IMR-90 (cell line): ENCODE measurements around the gene VSIR. TPM values are rescaled to one million over a fixed set of nuclear protein-coding genes. Genes with fewer than 3 reads are reported as not detected.

Source experiments
- ATAC-seq: fragments of 200-7000 bp; cut with Tn5 transposase; 2 replicates; pipeline ENCODE4 v1.9.1; 2020; ENCODE audit warnings: low read depth, mild to moderate bottlenecking, moderate library complexity
- BruUV-seq: library from RNA; stranded (reverse); fragments of 400-500 nt; replicated peaks from 2 replicates; lab custom pipeline; 2021; lab: Mats Ljungman, UMichigan
- CTCF ChIA-PET: fragments of 300-600 bp; formaldehyde crosslinking; extraction: SDS; loops from one replicate; lab custom pipeline; 2021; ENCODE audit warnings: antibody characterized with exemption; lab: Yijun Ruan, JAX
- POLR2A ChIA-PET: fragments of 300-600 bp; sonication (Branson Sonifier 250); formaldehyde crosslinking; loops from one replicate; lab custom pipeline; 2022; ENCODE audit warnings: antibody characterized with exemption; ENCODE audit not compliant: unreplicated experiment; lab: Charles Lee
- DNase-seq: peaks from one replicate; pipeline ENCODE4 v3.0.0; 2013
- H2AFZ ChIP-seq: replicated peaks from 2 replicates; pipeline ENCODE3; 2013; ENCODE audit warnings: low read length, mild to moderate bottlenecking; ENCODE audit not compliant: poor library complexity
- H2AK5ac ChIP-seq: 2 replicates; pipeline ENCODE4 v1.6.1; 2013; ENCODE audit warnings: low read depth, low read length, inconsistent platforms
- H2AK9ac ChIP-seq: replicated peaks from 2 replicates; pipeline ENCODE3; 2013; ENCODE audit warnings: mild to moderate bottlenecking, low read depth, low read length, moderate library complexity; ENCODE audit not compliant: poor library complexity
- H2BK120ac ChIP-seq: 2 replicates; pipeline ENCODE4 v1.6.1; 2013; ENCODE audit warnings: low read depth, low read length, inconsistent platforms
- H2BK15ac ChIP-seq: 3 replicates; pipeline ENCODE4 v1.6.1; 2013; ENCODE audit warnings: low read depth, low read length, inconsistent platforms
- H2BK20ac ChIP-seq: 2 replicates; pipeline ENCODE4 v1.6.1; 2013; ENCODE audit warnings: low read depth, mild to moderate bottlenecking, inconsistent platforms, low read length, moderate library complexity
- H2BK5ac ChIP-seq: 2 replicates; pipeline ENCODE4 v1.6.1; 2013; ENCODE audit warnings: mild to moderate bottlenecking, low read depth, low read length, inconsistent platforms; ENCODE audit not compliant: poor library complexity, severe bottlenecking
- H3K14ac ChIP-seq: replicated peaks from 2 replicates; pipeline ENCODE4 v1.6.1; 2013; ENCODE audit warnings: low read depth, low read length, inconsistent platforms
- H3K18ac ChIP-seq: 2 replicates; pipeline ENCODE4 v1.6.1; 2013; ENCODE audit warnings: low read depth, low read length, control low read depth
- H3K23ac ChIP-seq: 2 replicates; pipeline ENCODE4 v1.6.1; 2013; ENCODE audit warnings: low read depth, low read length, inconsistent platforms
- H3K27ac ChIP-seq: 2 replicates; pipeline ENCODE4 v1.5.1; 2013; ENCODE audit warnings: mild to moderate bottlenecking, control low read depth, low read length; ENCODE audit not compliant: insufficient read depth
- H3K27me3 ChIP-seq: 2 replicates; pipeline ENCODE4 v1.6.1; 2013; ENCODE audit warnings: low read length; ENCODE audit not compliant: control insufficient read depth, insufficient read depth
- H3K36me3 ChIP-seq: 2 replicates; pipeline ENCODE4 v1.6.1; 2013; ENCODE audit warnings: low read length, mixed read lengths; ENCODE audit not compliant: control insufficient read depth, insufficient read depth
- H3K4ac ChIP-seq: 2 replicates; pipeline ENCODE4 v1.6.1; 2013; ENCODE audit warnings: low read depth, low read length, inconsistent platforms
- H3K4me1 ChIP-seq: 2 replicates; pipeline ENCODE4 v1.6.1; 2013; ENCODE audit warnings: low read length, mixed read lengths; ENCODE audit not compliant: control insufficient read depth, insufficient read depth
- H3K4me2 ChIP-seq: 2 replicates; pipeline ENCODE4 v1.6.1; 2013; ENCODE audit warnings: low read depth, mild to moderate bottlenecking, control low read depth, low read length, moderate library complexity
- H3K4me3 ChIP-seq: 2 replicates; pipeline ENCODE4 v1.5.1; 2013; ENCODE audit warnings: low read depth, mild to moderate bottlenecking, control low read depth, low read length, moderate library complexity; ENCODE audit not compliant: insufficient read depth
- H3K56ac ChIP-seq: 2 replicates; pipeline ENCODE4 v1.6.1; 2013; ENCODE audit warnings: low read length, inconsistent platforms; ENCODE audit not compliant: insufficient read depth; ENCODE audit errors: extremely low read depth
- H3K79me1 ChIP-seq, 2 experiments: 2 replicates each; pipeline ENCODE4 v1.6.1; 2013; ENCODE audit warnings: low read length in 2 of 2, inconsistent platforms in 1 of 2, low read depth in 1 of 2
- H3K9ac ChIP-seq: 2 replicates; pipeline ENCODE4 v1.6.1; 2013; ENCODE audit warnings: low read depth, low read length, control low read depth
- H3K9me1 ChIP-seq: 2 replicates; pipeline ENCODE4 v1.6.1; 2013; ENCODE audit warnings: low read length, inconsistent platforms; ENCODE audit not compliant: insufficient read depth
- H3K9me3 ChIP-seq: 2 replicates; pipeline ENCODE4 v1.6.1; 2013; ENCODE audit warnings: low read length; ENCODE audit not compliant: control insufficient read depth, insufficient read depth
- H4K20me1 ChIP-seq: 2 replicates; pipeline ENCODE4 v1.6.1; 2013; ENCODE audit warnings: low read length, inconsistent platforms; ENCODE audit not compliant: insufficient read depth
- H4K5ac ChIP-seq: 2 replicates; pipeline ENCODE4 v1.6.1; 2013; ENCODE audit warnings: mild to moderate bottlenecking, low read depth, low read length, control low read depth
- H4K8ac ChIP-seq, 2 experiments: 2 replicates each; pipeline ENCODE4 v1.6.1; 2013; ENCODE audit warnings: low read depth in 2 of 2, low read length in 2 of 2, control low read depth in 1 of 2, inconsistent platforms in 1 of 2
- H4K91ac ChIP-seq: 2 replicates; pipeline ENCODE4 v1.6.1; 2013; ENCODE audit warnings: low read depth, low read length, inconsistent platforms; ENCODE audit not compliant: insufficient read depth
- BHLHE40 ChIP-seq: fragments of 150-350 bp; IDR thresholded peaks from 2 replicates; pipeline ENCODE4 v1.6.1; 2016; ENCODE audit warnings: mild to moderate bottlenecking, low read depth, low read length
- CEBPB ChIP-seq: IDR thresholded peaks from 2 replicates; pipeline ENCODE4 v1.6.1; 2012; ENCODE audit warnings: low read depth, low read length, improper control_type of control experiment
- CHD1 ChIP-seq: IDR thresholded peaks from 2 replicates; pipeline ENCODE4 v1.6.1; 2012; ENCODE audit warnings: low read depth, low read length, improper control_type of control experiment
- CTCF ChIP-seq: conservative IDR thresholded peaks from 2 replicates; pipeline ENCODE4 v1.5.1; 2012; ENCODE audit warnings: mild to moderate bottlenecking, low read depth, low read length, improper control_type of control experiment
- ELK1 ChIP-seq: fragments of 150-350 bp; IDR thresholded peaks from 2 replicates; pipeline ENCODE4 v1.6.1; 2016; ENCODE audit warnings: low read depth, mild to moderate bottlenecking, low read length, moderate library complexity, borderline replicate concordance
- FOS ChIP-seq: fragments of 150-350 bp; IDR thresholded peaks from 2 replicates; pipeline ENCODE4 v1.6.1; 2016; ENCODE audit warnings: low read depth, low read length
- MAFK ChIP-seq: IDR thresholded peaks from 2 replicates; pipeline ENCODE4 v1.6.1; 2012; ENCODE audit warnings: low read depth, low read length, improper control_type of control experiment
- MAZ ChIP-seq: IDR thresholded peaks from 2 replicates; pipeline ENCODE4 v1.6.1; 2012; ENCODE audit warnings: low read depth, mild to moderate bottlenecking, low read length, improper control_type of control experiment, moderate library complexity, borderline replicate concordance
- MXI1 ChIP-seq: IDR thresholded peaks from 2 replicates; pipeline ENCODE4 v1.6.1; 2012; ENCODE audit warnings: low read depth, mild to moderate bottlenecking, low read length, moderate library complexity, borderline replicate concordance
- NFE2L2 ChIP-seq: fragments of 150-350 bp; IDR thresholded peaks from 2 replicates; pipeline ENCODE4 v1.6.1; 2016; ENCODE audit warnings: low read depth, mild to moderate bottlenecking, low read length
- POLR2A ChIP-seq: IDR thresholded peaks from 2 replicates; pipeline ENCODE4 v1.6.1; 2012; ENCODE audit warnings: mild to moderate bottlenecking, low read depth, low read length
- RAD21 ChIP-seq: IDR thresholded peaks from 2 replicates; pipeline ENCODE4 v1.6.1; 2012; ENCODE audit warnings: low read length, improper control_type of control experiment
- RCOR1 ChIP-seq: IDR thresholded peaks from 2 replicates; pipeline ENCODE4 v1.6.1; 2012; ENCODE audit warnings: mild to moderate bottlenecking, low read length, improper control_type of control experiment; ENCODE audit not compliant: insufficient replicate concordance
- RFX5 ChIP-seq: IDR thresholded peaks from 2 replicates; pipeline ENCODE4 v1.8.0; 2012; ENCODE audit warnings: low read depth, mild to moderate bottlenecking, low read length, moderate library complexity
- SMC3 ChIP-seq: fragments of 150-350 bp; IDR thresholded peaks from 2 replicates; pipeline ENCODE4 v1.6.1; 2016; ENCODE audit warnings: low read depth, mild to moderate bottlenecking, antibody characterized with exemption, low read length, moderate library complexity
- USF2 ChIP-seq: fragments of 150-350 bp; IDR thresholded peaks from 2 replicates; pipeline ENCODE4 v1.6.1; 2017; ENCODE audit warnings: mild to moderate bottlenecking, antibody characterized with exemption, low read length, low read depth
- WGBS, 2 experiments: methylation state at CpG; one replicate each; pipeline versions ENCODE4 v1.1.5 to v1.1.7; 2013; ENCODE audit warnings: missing lambda C conversion rate in 2 of 2; ENCODE audit not compliant: insufficient read length in 1 of 2; ENCODE audit errors: extremely low coverage in 2 of 2; 5-methylcytosine and 5-hydroxymethylcytosine counted together
- dilution Hi-C: fragments of 300-500 bp; cut with HindIII; formaldehyde crosslinking; loops from one replicate; pipeline ENCODE4 v1.14.3; 2018; ENCODE audit warnings: low sequenced_read_pairs; ENCODE audit not compliant: unreplicated experiment
- in situ Hi-C: fragments of 300-500 bp; cut with MboI; formaldehyde crosslinking; loops from 3 replicates; pipeline ENCODE4 v1.14.3; 2019; ENCODE audit warnings: low sequenced_read_pairs, inconsistent platforms, mixed read lengths
- intact Hi-C: fragments of 100-400 bp; cut with micrococcal nuclease; formaldehyde crosslinking; loops from 2 replicates; pipeline ENCODE4 v1.10.0; 2022
- polyA plus RNA-seq, 3 experiments: library from polyadenylated mRNA; depleted of rRNA; stranded (reverse); fragments of >200 nt; gene quantifications; 2 replicates each; pipeline ENCODE4 v1.2.3, GENCODE V29; 2012; ENCODE audit warnings: low replicate concordance in 1 of 3
- total RNA-seq: library from RNA; depleted of rRNA; stranded (reverse); fragments of >200 nt; gene quantifications from 2 replicates; pipeline ENCODE4 v1.2.3, GENCODE V29; 2012

The VSIR gene
- total and polyA plus RNA-seq, 2 of the 4 experiments (the other 2 are of a cell fraction), result 5.0 to 23.8 TPM

DNA sequence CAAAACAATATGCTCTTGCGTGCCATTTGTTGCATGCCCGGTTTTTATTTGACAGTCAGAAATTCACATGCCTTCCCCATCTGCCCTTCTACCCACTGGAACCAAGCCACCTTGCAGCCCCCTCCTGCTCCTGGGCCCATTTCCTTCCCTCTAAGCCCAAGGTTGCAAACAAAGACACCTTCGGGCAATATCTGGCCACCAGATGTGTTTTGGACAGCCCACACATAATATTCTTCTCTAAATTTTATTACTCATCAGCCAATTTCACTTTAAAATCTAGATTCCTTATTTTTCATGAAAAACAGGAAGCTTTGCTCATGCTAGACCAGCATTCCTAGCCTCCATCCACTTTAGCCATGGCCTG is 35.5 kb downstream of the VSIR start:
- H3K18ac ChIP-seq, result no peak overlapping the region
- no peaks in the 10 kb centered on the region for H3K36me3 ChIP-seq
- H3K4ac ChIP-seq, result no peak overlapping the region
- BruUV-seq, result no TSS peak
- no peak overlapping the region for H2BK5ac ChIP-seq
- H2BK20ac ChIP-seq, result no peak overlapping the region
- H4K8ac ChIP-seq, result no peak overlapping the region
- no peak overlapping the region for H3K4me3 ChIP-seq
- DNase-seq, result no peak
- in situ Hi-C loops (no loop called here), dilution Hi-C loops (no loop called here), intact Hi-C loops (no loop called here)
- TF ChIP-seq CHD1 (no peak), RCOR1 (no peak), MAZ (no peak), CTCF (no peak), FOS (no peak), RFX5 (no peak), USF2 (no peak), RAD21 (no peak), SMC3 (no peak), NFE2L2 (no peak), ELK1 (no peak), MAFK (no peak), BHLHE40 (no peak), MXI1 (no peak), CEBPB (no peak), POLR2A (no peak)
- H3K27ac ChIP-seq, result no peak overlapping the region
- H2BK15ac ChIP-seq, result no peak overlapping the region
- no peak overlapping the region for H2AK5ac ChIP-seq
- H3K14ac ChIP-seq, result no peak overlapping the region
- ATAC-seq, result no peak
- no peaks in the 10 kb centered on the region; the same call in 1 of the 2 replicates for H4K20me1 ChIP-seq
- ChIA-PET CTCF (interaction anchor here (0.5 kb wide), 1 partner anchor 96 kb away, joined by 3 read pairs; no protein-coding TSS in a partner anchor), POLR2A (no interaction called here)
- H3K56ac ChIP-seq, result no peak overlapping the region
- peaks cover 2% of the 10 kb centered on the region; the same call in 1 of the 2 replicates for H3K9me3 ChIP-seq
- H4K91ac ChIP-seq, result no peak overlapping the region
- H2BK120ac ChIP-seq, result no peak overlapping the region
- H3K9me1 ChIP-seq, result no peaks in the 10 kb centered on the region
- no peak overlapping the region for H3K23ac ChIP-seq
- WGBS, 2 experiments, result 80% methylated on average over 1 of the region's 3 CpGs; no CpG with 5 or more reads in 1 of the 2 experiments
- H3K79me1 ChIP-seq, result no peaks in the 10 kb centered on the region
- H4K5ac ChIP-seq, result no peak overlapping the region
- no peak overlapping the region for H2AFZ ChIP-seq
- no peak overlapping the region for H3K9ac ChIP-seq
- peaks cover 2% of the 10 kb centered on the region; the same call in 1 of the 2 replicates for H3K4me1 ChIP-seq
- no peak overlapping the region for H2AK9ac ChIP-seq
- peaks cover 22% of the 10 kb centered on the region for H3K27me3 ChIP-seq
- no peak overlapping the region for H3K4me2 ChIP-seq
